Epithelial cell of esophagus (primary cell): ENCODE results near the gene PAGR1.
A peak's percentile ranks its signal among the peaks of the same experiment; 100 is the strongest.

Experiments used
- DNase-seq: peaks from one replicate; pipeline ENCODE4 v3.0.0; 2010; ENCODE audit warnings: low read depth
- H3K4me3 ChIP-seq: 2 replicates; pipeline ENCODE4 v1.5.1; 2011; ENCODE audit warnings: mild to moderate bottlenecking, low read length, control low read depth
- CTCF ChIP-seq: IDR thresholded peaks from 2 replicates; pipeline ENCODE4 v1.5.1; 2011; ENCODE audit warnings: low read depth, mild to moderate bottlenecking, low read length, control low read depth, inconsistent platforms; ENCODE audit not compliant: insufficient read depth; ENCODE audit errors: missing control alignments

The PAGR1 gene

GRCh38 chr16:29815032-29815721 is 775 bp upstream of the PAGR1 start:
- TF ChIP-seq CTCF: no peak
- peak overlapping the region; percentile 93 for H3K4me3 ChIP-seq
- DNase-seq: no peak

- DNase-seq: peak; percentile 55
- H3K4me3 ChIP-seq: peak overlapping the region; percentile 93
- no peak for TF ChIP-seq CTCF
These were observed 916 bp downstream of the PAGR1 start for GRCh38 chr16:29816694-29817441.

GRCh38 chr16:29818082-29818481 is 2.1 kb downstream of the PAGR1 start:
- TF ChIP-seq CTCF: no peak
- peak; percentile 31 for DNase-seq
- no peak overlapping the region for H3K4me3 ChIP-seq

- peak; percentile 44 for DNase-seq
- peak overlapping the region; percentile 92 for H3K4me3 ChIP-seq
- TF ChIP-seq CTCF: peak; percentile 43
These were observed 3.6 kb downstream of the PAGR1 start for GRCh38 chr16:29819506-29819905.

GRCh38 chr16:29820271-29820701 is 4.3 kb downstream of the PAGR1 start, which contains the start of gene MVP:
TSS of gene MVP (plus strand) at chr16:29820462. CDS start at chr16:29830550, 10,088 bp downstream.
- no peak for TF ChIP-seq CTCF
- H3K4me3 ChIP-seq: peak within 1 kb of the TSS; percentile 92
- DNase-seq: peak; percentile 70

GRCh38 chr16:29820730-29821642 is 5.0 kb downstream of the PAGR1 start:
- H3K4me3 ChIP-seq: peak overlapping the region; percentile 92
- TF ChIP-seq CTCF: no peak
- DNase-seq: peak; percentile 47
